Spleen (tissue), 11 donors: ENCODE results near the gene MACROD2. TPM values are rescaled to one million over a fixed set of nuclear protein-coding genes. Genes with fewer than 3 reads are reported as not detected.

ENCODE experiments used
- DNase-seq: peaks from one replicate; pipeline ENCODE4 v3.0.0-alpha.2; 2020
- H3K27ac ChIP-seq, 8 donors: fragments of 200-600 bp; sonication (generic) in 7 of 8; 1 replicate in 4 of 8; 2 replicates in 4 of 8; pipeline versions ENCODE4 v1.5.0 to v1.8.0; 2016 to 2021; ENCODE audit warnings: inconsistent platforms in 4 of 8, mild to moderate bottlenecking in 4 of 8, moderate library complexity in 1 of 8
- H3K27me3 ChIP-seq, 7 donors: fragments of 200-600 bp; sonication (generic) in 6 of 7; replicated peaks in 1 of 7; 1 replicate in 4 of 7; 2 replicates in 3 of 7; pipeline versions ENCODE4 v1.5.0 to v1.8.0; 2016 to 2021; ENCODE audit warnings: inconsistent platforms in 3 of 7, mild to moderate bottlenecking in 1 of 7
- H3K36me3 ChIP-seq, 6 donors: fragments of 200-600 bp; sonication (generic) in 5 of 6; 1 replicate in 4 of 6; 2 replicates in 2 of 6; pipeline versions ENCODE4 v1.5.0 to v1.8.0; 2016 to 2021; ENCODE audit warnings: inconsistent platforms in 2 of 6
- H3K4me1 ChIP-seq, 6 donors: fragments of 200-600 bp; sonication (generic) in 5 of 6; 1 replicate in 3 of 6; 2 replicates in 3 of 6; pipeline versions ENCODE4 v1.5.0 to v1.8.0; 2016 to 2021; ENCODE audit warnings: inconsistent platforms in 3 of 6
- H3K4me3 ChIP-seq, 8 donors: fragments of 200-600 bp; sonication (generic) in 7 of 8; 1 replicate in 4 of 8; 2 replicates in 4 of 8; pipeline versions ENCODE4 v1.5.0 to v1.8.0; 2016 to 2021; ENCODE audit warnings: inconsistent platforms in 4 of 8, mild to moderate bottlenecking in 4 of 8, moderate library complexity in 2 of 8
- H3K9me3 ChIP-seq, 8 donors: fragments of 200-600 bp; sonication (generic) in 7 of 8; 1 replicate in 4 of 8; 2 replicates in 4 of 8; pipeline versions ENCODE4 v1.5.0 to v1.8.0; 2016 to 2021; ENCODE audit warnings: inconsistent platforms in 4 of 8
- POLR2A ChIP-seq, 3 donors: fragments of 450-650 bp; IDR thresholded peaks; one replicate each; pipeline ENCODE4 v1.5.1; 2017; ENCODE audit warnings: antibody characterized with exemption in 3 of 3, mild to moderate bottlenecking in 1 of 3
- POLR2AphosphoS5 ChIP-seq, 3 donors: sonication (generic); formaldehyde crosslinking; IDR thresholded peaks; one replicate each; pipeline ENCODE4 v1.5.1; 2017; ENCODE audit warnings: antibody characterized with exemption in 3 of 3
- WGBS, 5 donors: extraction: QIAGEN DNeasy Blood & Tissue Kit in 3 of 5; methylation state at CpG; one replicate each; pipeline versions ENCODE4 v1.1.5 to v1.1.7; 2013 to 2018; 5-methylcytosine and 5-hydroxymethylcytosine counted together
- intact Hi-C: fragments of 100-400 bp; cut with DNase I; formaldehyde crosslinking; loops from one replicate; pipeline ENCODE4 v1.15.0; 2023; ENCODE audit warnings: low total_unique reads
- polyA plus RNA-seq, 3 donors: library from polyadenylated mRNA; stranded (reverse); fragments of 200-250 nt; gene quantifications; one replicate each; pipeline ENCODE4 v1.2.1, GENCODE V29; 2013
- total RNA-seq, 7 donors: library from RNA; depleted of rRNA in 3 of 7; stranded (reverse); fragments of >200 nt in 3 of 7; fragmentation: NEBNext Ultra II Directional in 4 of 7; extraction: Animal tissue kit (Norgen Biotek cat#: 25700) in 4 of 7; gene quantifications; one replicate each; pipeline versions ENCODE4 v1.1.0 to v1.2.1, GENCODE V29; 2016 to 2021
- TF ChIP-seq, protein P1 (sequence below), 11 experiments: fragments of 200-600 bp in 7 of 11; fragments of 450-650 bp in 4 of 11; sonication (generic) in 4 of 11; IDR thresholded peaks in 8 of 11; conservative IDR thresholded peaks in 3 of 11; 1 replicate in 7 of 11; 2 replicates in 4 of 11; pipeline versions ENCODE4 v1.4.0 to v1.8.0; 2016 to 2021; ENCODE audit warnings: antibody characterized with exemption in 11 of 11, inconsistent platforms in 4 of 11, mild to moderate bottlenecking in 1 of 11
- donor health status: healthy with polysubstance abuse.
- donor health status: DM: no; HTN: no; CAD: no; lungs with moderate emphysema.
- donor health status: DM: no; HTN: no; CAD: no.
- donor health status: Bipolar disorder and iron deficiency.
- donor health status: healthy.
- donor health status: DM: no; HTN: no; CAD: no.
- donor health status: DM: yes; HTN: yes; CAD: no.

MACROD2 gene
- total and polyA plus RNA-seq, 10 donors = 1.5 to 4.7 (median 3.4) TPM

GRCh38 chr20:15242773-15243172 is 1247.5 kb downstream of the MACROD2 start:
- WGBS, 5 donors = 41 to 70% (median 57%) methylated on average over 2 to 3 of the region's 3 CpGs
- Histone ChIP-seq H3K27ac (no peak overlapping the region), H3K4me1 (no peaks in the 10 kb centered on the region), H3K27me3 (no peaks in the 10 kb centered on the region), H3K9me3 (no peaks in the 10 kb centered on the region), H3K4me3 (no peak overlapping the region), H3K36me3 (no peaks in the 10 kb centered on the region)
- no peak for DNase-seq
- TF ChIP-seq, protein P1, sequence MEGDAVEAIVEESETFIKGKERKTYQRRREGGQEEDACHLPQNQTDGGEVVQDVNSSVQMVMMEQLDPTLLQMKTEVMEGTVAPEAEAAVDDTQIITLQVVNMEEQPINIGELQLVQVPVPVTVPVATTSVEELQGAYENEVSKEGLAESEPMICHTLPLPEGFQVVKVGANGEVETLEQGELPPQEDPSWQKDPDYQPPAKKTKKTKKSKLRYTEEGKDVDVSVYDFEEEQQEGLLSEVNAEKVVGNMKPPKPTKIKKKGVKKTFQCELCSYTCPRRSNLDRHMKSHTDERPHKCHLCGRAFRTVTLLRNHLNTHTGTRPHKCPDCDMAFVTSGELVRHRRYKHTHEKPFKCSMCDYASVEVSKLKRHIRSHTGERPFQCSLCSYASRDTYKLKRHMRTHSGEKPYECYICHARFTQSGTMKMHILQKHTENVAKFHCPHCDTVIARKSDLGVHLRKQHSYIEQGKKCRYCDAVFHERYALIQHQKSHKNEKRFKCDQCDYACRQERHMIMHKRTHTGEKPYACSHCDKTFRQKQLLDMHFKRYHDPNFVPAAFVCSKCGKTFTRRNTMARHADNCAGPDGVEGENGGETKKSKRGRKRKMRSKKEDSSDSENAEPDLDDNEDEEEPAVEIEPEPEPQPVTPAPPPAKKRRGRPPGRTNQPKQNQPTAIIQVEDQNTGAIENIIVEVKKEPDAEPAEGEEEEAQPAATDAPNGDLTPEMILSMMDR (IDR thresholded peaks at IDR 0.05 in 8 of 11, conservative IDR thresholded peaks at IDR 0.05 in 3 of 11) = no peak
- no peak for TF ChIP-seq POLR2A (IDR thresholded peaks at IDR 0.05)
- TF ChIP-seq POLR2AphosphoS5 (IDR thresholded peaks at IDR 0.05) = no peak
- intact Hi-C loops = no loop called here

GRCh38 chr20:15245896-15246295 is 1250.6 kb downstream of the MACROD2 start:
- no peak overlapping the region for H3K4me3 ChIP-seq
- TF ChIP-seq POLR2A (IDR thresholded peaks at IDR 0.05) = no peak
- TF ChIP-seq, protein P1 (IDR thresholded peaks at IDR 0.05 in 8 of 11, conservative IDR thresholded peaks at IDR 0.05 in 3 of 11) = no peak
- no peak for TF ChIP-seq POLR2AphosphoS5 (IDR thresholded peaks at IDR 0.05)
- H3K27me3 ChIP-seq = no peaks in the 10 kb centered on the region
- intact Hi-C loops = no loop called here
- no peaks in the 10 kb centered on the region for H3K9me3 ChIP-seq
- no peak for DNase-seq
- no peak overlapping the region for H3K27ac ChIP-seq
- whole genome bisulfite sequencing, 5 donors = 51 to 86% (median 60%) methylated on average over 2 of the region's 2 CpGs
- H3K36me3 ChIP-seq = no peaks in the 10 kb centered on the region
- H3K4me1 ChIP-seq = no peaks in the 10 kb centered on the region

- Histone ChIP-seq H3K27ac (no peak overlapping the region), H3K36me3 (no peaks in the 10 kb centered on the region), H3K9me3 (no peaks in the 10 kb centered on the region), H3K27me3 (no peaks in the 10 kb centered on the region), H3K4me1 (no peaks in the 10 kb centered on the region), H3K4me3 (no peak overlapping the region)
- 87 to 92% (median 89%) methylated on average over 7 of the region's 7 CpGs for WGBS, 5 donors
- intact Hi-C loops = no loop called here
- TF ChIP-seq POLR2AphosphoS5 (IDR thresholded peaks at IDR 0.05) (no peak), POLR2A (IDR thresholded peaks at IDR 0.05) (no peak)
- TF ChIP-seq, protein P1 (IDR thresholded peaks at IDR 0.05 in 8 of 11, conservative IDR thresholded peaks at IDR 0.05 in 3 of 11) = no peak
- no peak for DNase-seq
These were observed 1253.5 kb downstream of the MACROD2 start for GRCh38 chr20:15248618-15249395.

GRCh38 chr20:15251171-15251570 is 1255.9 kb downstream of the MACROD2 start:
- Histone ChIP-seq H3K9me3 (no peaks in the 10 kb centered on the region), H3K27me3 (no peaks in the 10 kb centered on the region), H3K4me1 (no peaks in the 10 kb centered on the region), H3K4me3 (no peak overlapping the region), H3K27ac (no peak overlapping the region), H3K36me3 (no peaks in the 10 kb centered on the region)
- 53 to 60% (median 56%) methylated on average over 2 of the region's 2 CpGs for WGBS, 5 donors
- no peak for TF ChIP-seq POLR2AphosphoS5 (IDR thresholded peaks at IDR 0.05)
- TF ChIP-seq, protein P1 (IDR thresholded peaks at IDR 0.05 in 8 of 11, conservative IDR thresholded peaks at IDR 0.05 in 3 of 11) = no peak
- no peak for TF ChIP-seq POLR2A (IDR thresholded peaks at IDR 0.05)
- DNase-seq = no peak
- intact Hi-C loops = no loop called here
